GM18511 (cell line): ENCODE results near the gene GPATCH3.
"Not testable (repeated sequence)": the region's sequence is repeated elsewhere in the genome, so short reads cannot be mapped to it uniquely, and the experiment has no call there.

Source experiments
- ATAC-seq: cut with Tn5 transposase; IDR thresholded peaks from one replicate; pipeline ENCODE4 v1.9.1; 2021; ENCODE audit warnings: mild to moderate bottlenecking, moderate library complexity; ENCODE audit not compliant: unreplicated experiment

GPATCH3 gene

GRCh38 chr1:26913754-26914619 lies 13.7 kb upstream of the GPATCH3 start, which contains the start of gene NR0B2:
TSS of gene NR0B2 (minus strand) at chr1:26913975. CDS start at chr1:26913940, 35 bp downstream.
- ATAC-seq: no peak

GRCh38 chr1:26913389-26913753 lies 13.1 kb upstream of the GPATCH3 start:
- no peak for ATAC-seq

- no peak for ATAC-seq
Observed at GRCh38 chr1:26912147-26912490, 11.9 kb upstream of the GPATCH3 start.

GRCh38 chr1:26911399-26912146 lies 11.3 kb upstream of the GPATCH3 start:
- ATAC-seq: no peak

- ATAC-seq: no peak
Observed at GRCh38 chr1:26910343-26911160, 10.3 kb upstream of the GPATCH3 start.

GRCh38 chr1:26909951-26910342 lies 9.7 kb upstream of the GPATCH3 start:
- no peak for ATAC-seq

- ATAC-seq: no peak
Observed at GRCh38 chr1:26907071-26907917, 7.0 kb upstream of the GPATCH3 start.

- no peak for ATAC-seq
Observed at GRCh38 chr1:26900815-26901511, 696 bp upstream of the GPATCH3 start.

GRCh38 chr1:26897351-26897750 lies 2.9 kb downstream of the GPATCH3 start:
- ATAC-seq: no peak

GRCh38 chr1:26894263-26894662 lies 6.0 kb downstream of the GPATCH3 start:
- ATAC-seq: no peak

GRCh38 chr1:26890467-26890796 lies 9.8 kb downstream of the GPATCH3 start:
- peak; percentile 33 for ATAC-seq

- ATAC-seq: peak; percentile 91
Observed at GRCh38 chr1:26889551-26890466, 10.5 kb downstream of the GPATCH3 start, which contains the start of gene GPN2. TSS of gene GPN2 (minus strand) at chr1:26890283. CDS start at chr1:26890096, 187 bp downstream.

GRCh38 chr1:26888231-26888630 lies 12.0 kb downstream of the GPATCH3 start:
- no peak for ATAC-seq

- no peak for ATAC-seq
Observed at GRCh38 chr1:26887125-26887524, 13.1 kb downstream of the GPATCH3 start.

GRCh38 chr1:26882696-26883463 lies 17.4 kb downstream of the GPATCH3 start:
- ATAC-seq: no peak

GRCh38 chr1:26881611-26882010 lies 18.7 kb downstream of the GPATCH3 start:
- ATAC-seq: not testable (repeated sequence)

- no peak for ATAC-seq
Observed at GRCh38 chr1:26879793-26880192, 20.5 kb downstream of the GPATCH3 start.

GRCh38 chr1:26877326-26877725 lies 22.9 kb downstream of the GPATCH3 start:
- no peak for ATAC-seq
